Loucy (cell line): Measurements from ENCODE around the gene FYB2.

ENCODE experiments used
- CTCF ChIP-seq: fragments of 200-600 bp; sonication (generic); conservative IDR thresholded peaks from 2 replicates; pipeline ENCODE4 v1.5.1; 2014; ENCODE audit warnings: mild to moderate bottlenecking, antibody characterized with exemption, low read length
- EZH2phosphoT487 ChIP-seq: fragments of 200-600 bp; IDR thresholded peaks from 2 replicates; pipeline ENCODE4 v1.6.1; 2018; ENCODE audit warnings: antibody characterized with exemption, mild to moderate bottlenecking, moderate library complexity, borderline replicate concordance

- TF ChIP-seq CTCF (no peak), EZH2phosphoT487 (no peak)
These were observed 49.6 kb upstream of the FYB2 start for GRCh38 chr1:56868761-56869160.
